Measurements from ENCODE around the gene AGAP3. TPM values are rescaled to one million over a fixed set of nuclear protein-coding genes. Genes with fewer than 3 reads are reported as not detected.

The AGAP3 gene
- total RNA-seq, 2 experiments from 2014 or later = 16.7 to 17.7 TPM

DNA sequence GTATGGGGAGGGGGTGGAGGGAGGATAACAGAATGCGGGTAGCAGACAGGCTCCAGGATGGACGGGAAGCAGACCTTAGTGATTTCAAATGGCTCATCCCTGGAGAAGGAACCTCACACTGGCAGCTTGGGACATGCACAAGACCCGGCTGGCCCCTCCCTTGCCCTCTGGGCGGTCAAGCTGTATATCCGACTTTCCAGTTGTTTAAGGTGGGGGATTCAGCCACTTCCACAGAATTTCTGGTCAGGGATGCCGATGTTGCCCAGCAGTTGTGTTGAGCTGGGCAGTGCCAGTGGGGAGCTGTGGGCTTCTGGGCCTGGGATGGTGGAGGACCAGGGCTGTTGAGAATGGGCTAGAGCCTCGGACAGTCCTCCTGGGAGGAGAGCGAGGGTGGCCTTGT is 42.4 kb downstream of the AGAP3 start:
- DNase-seq = no peak
- Mint-ChIP-seq H3K36me3 (ENCODE audit: low read depth) (peaks cover 6% of the 10 kb centered on the region), H3K4me1 (ENCODE audit: low read depth) (peaks cover 4% of the 10 kb centered on the region), H3K4me3 (no peak overlapping the region), H3K27ac (no peak overlapping the region), H3K27me3 (ENCODE audit: low read depth) (no peaks in the 10 kb centered on the region), H3K9me3 (no peaks in the 10 kb centered on the region)
- CTCF ChIA-PET = no interaction called here
- intact Hi-C loops (cut with micrococcal nuclease) = no loop called here

DNA sequence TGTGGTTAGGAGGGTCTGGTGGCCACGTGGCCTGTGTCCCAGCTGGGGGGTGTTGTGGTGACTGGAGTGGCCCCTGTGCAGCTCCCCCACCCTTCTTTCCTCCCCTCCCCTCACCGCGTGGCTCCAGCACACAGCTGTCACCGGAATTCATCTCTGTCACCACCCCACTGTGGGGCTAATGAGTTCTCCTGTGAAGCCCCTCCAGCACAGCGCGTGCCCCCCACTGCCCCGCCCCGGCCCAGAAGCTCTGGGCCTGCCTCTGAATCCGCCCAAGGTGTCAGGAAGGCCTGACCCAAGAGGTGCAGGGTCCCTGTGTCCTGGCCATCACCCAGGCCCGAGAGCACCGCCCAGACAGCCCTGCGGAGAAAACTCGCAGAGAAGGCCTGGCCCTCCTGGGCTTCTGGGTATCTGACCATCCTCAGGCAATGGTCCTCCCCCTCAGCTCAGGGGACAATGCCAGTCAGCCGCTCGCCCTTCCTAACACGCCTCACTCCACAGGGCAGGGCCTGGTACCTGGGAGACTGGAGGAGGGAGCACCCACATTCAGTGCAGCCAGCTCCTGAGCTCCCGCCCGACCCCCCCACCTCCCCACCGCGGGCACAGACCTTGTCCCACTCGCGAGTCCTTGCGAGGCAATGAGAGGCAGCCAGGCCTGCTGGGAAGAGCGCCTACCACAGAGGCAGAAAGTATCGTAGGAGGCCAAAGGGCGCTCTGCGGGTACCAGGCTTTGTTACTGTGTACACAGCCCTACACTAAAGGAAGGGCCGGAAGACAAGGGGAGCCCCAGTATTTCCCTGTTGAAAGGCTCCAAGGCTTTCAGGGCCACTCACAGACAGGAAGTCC is 43.1 kb downstream of the AGAP3 start:
- Mint-ChIP-seq H3K4me1 (ENCODE audit: low read depth) (no peaks in the 10 kb centered on the region), H3K27me3 (ENCODE audit: low read depth) (no peaks in the 10 kb centered on the region), H3K9me3 (no peaks in the 10 kb centered on the region), H3K36me3 (ENCODE audit: low read depth) (peaks cover 2% of the 10 kb centered on the region), H3K4me3 (no peak overlapping the region), H3K27ac (no peak overlapping the region)
- intact Hi-C loops (cut with micrococcal nuclease) = no loop called here
- no peak for DNase-seq
- CTCF ChIA-PET = no interaction called here

DNA sequence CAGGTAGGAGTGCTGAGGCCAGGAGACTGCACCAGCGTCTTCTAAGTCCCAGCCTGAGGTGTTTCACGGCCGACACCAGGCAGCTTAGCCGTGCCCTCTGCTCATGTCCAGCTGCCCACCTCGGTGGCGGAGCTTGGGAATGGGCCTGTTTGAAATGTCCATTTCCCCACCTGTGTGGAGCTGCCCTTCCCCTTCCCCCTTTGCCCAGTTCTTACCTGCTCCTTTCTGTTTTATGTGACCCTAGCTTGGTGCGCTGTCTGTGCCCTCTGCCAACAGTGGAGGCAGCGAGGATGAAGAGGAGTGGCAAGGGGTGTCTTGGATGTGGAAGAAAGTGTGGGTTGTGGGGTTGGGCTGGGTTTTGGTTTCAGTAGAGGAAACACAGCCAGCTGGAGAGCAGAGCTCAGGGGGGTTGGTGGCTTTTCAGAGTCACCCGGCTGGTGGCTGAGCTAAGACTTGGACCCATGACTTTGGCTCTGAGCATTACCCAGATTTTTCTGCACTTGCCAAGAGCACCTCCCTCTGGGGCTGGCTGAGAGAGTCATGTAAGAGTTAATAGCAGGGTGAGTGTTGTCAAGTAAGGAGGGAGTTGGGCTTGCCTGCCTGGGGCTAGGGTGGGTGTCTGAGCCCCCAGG is 43.8 kb downstream of the AGAP3 start:
- no peaks in the 10 kb centered on the region for H3K27me3 Mint-ChIP-seq (ENCODE audit: low read depth)

DNA sequence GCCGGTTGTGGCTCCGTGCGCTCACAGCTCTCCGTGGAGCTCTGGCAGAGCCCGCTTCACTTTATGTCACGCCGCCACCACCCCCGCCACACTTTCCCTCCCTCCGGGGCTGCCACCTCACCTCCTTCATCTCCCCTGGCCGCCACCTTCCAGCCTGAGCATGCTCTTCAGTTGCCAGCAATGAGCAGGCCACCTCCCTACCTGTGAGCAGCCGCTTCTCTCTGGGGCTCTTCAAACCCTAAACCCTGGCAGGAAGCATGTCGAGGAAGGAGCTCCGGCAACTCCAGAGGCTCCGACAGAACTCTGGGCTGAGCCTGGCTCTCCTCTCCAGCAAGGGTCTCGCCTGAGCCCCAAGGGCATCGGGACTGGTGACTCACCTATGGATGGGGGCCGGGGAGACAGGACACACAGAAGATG is 44.5 kb downstream of the AGAP3 start:
- Mint-ChIP-seq H3K4me1 (ENCODE audit: low read depth) (no peaks in the 10 kb centered on the region), H3K9me3 (no peaks in the 10 kb centered on the region), H3K27me3 (ENCODE audit: low read depth) (no peaks in the 10 kb centered on the region), H3K27ac (no peak overlapping the region), H3K36me3 (ENCODE audit: low read depth) (peaks cover 3% of the 10 kb centered on the region), H3K4me3 (no peak overlapping the region)
- CTCF ChIA-PET = interaction anchor here (0.6 to 2.2 kb wide), 2 partner anchors 20 to 232 kb away, joined by 3 to 5 read pairs; no protein-coding TSS in a partner anchor
- intact Hi-C loops (cut with micrococcal nuclease) = no loop called here
- DNase-seq = no peak

More for the DNA sequence above, 43.8 kb downstream of the AGAP3 start:
- no peak overlapping the region for H3K27ac Mint-ChIP-seq
- H3K4me3 Mint-ChIP-seq = no peak overlapping the region
- no peak for DNase-seq
- H3K36me3 Mint-ChIP-seq (ENCODE audit: low read depth) = peaks cover 3% of the 10 kb centered on the region
- CTCF ChIA-PET = interaction anchor here (0.6 to 2.2 kb wide), 2 partner anchors 20 to 232 kb away, joined by 3 to 5 read pairs; no protein-coding TSS in a partner anchor
- H3K9me3 Mint-ChIP-seq = no peaks in the 10 kb centered on the region
- intact Hi-C loops (cut with micrococcal nuclease) = no loop called here
- H3K4me1 Mint-ChIP-seq (ENCODE audit: low read depth) = no peaks in the 10 kb centered on the region

DNA sequence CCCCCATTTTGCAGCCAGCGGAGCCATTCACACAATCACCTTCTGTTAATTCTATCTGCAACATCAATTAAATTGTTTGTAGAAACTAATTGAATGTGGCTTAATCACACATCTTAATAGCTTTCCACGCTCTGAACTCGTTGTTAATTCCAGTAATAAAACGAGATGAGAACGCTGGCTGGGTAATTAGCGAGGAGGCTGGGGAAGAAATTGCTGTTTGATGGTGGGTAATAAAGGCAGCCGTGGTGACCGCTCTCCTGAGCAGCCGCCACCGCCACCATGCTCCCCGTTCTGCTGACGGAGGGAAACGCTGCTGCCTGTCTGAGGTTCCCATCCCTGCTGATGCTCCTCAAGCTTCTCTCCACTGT is 44.9 kb downstream of the AGAP3 start:
- H3K4me1 Mint-ChIP-seq (ENCODE audit: low read depth) = no peaks in the 10 kb centered on the region
- no peaks in the 10 kb centered on the region for H3K27me3 Mint-ChIP-seq (ENCODE audit: low read depth)
- intact Hi-C loops (cut with micrococcal nuclease) = no loop called here
- H3K9me3 Mint-ChIP-seq = no peaks in the 10 kb centered on the region
- CTCF ChIA-PET = interaction anchor here (2.2 kb wide), 1 partner anchor 21 kb away, joined by 5 read pairs; no protein-coding TSS in a partner anchor
- peaks cover 3% of the 10 kb centered on the region for H3K36me3 Mint-ChIP-seq (ENCODE audit: low read depth)
- no peak overlapping the region for H3K27ac Mint-ChIP-seq
- DNase-seq = no peak
- no peak overlapping the region for H3K4me3 Mint-ChIP-seq

DNA sequence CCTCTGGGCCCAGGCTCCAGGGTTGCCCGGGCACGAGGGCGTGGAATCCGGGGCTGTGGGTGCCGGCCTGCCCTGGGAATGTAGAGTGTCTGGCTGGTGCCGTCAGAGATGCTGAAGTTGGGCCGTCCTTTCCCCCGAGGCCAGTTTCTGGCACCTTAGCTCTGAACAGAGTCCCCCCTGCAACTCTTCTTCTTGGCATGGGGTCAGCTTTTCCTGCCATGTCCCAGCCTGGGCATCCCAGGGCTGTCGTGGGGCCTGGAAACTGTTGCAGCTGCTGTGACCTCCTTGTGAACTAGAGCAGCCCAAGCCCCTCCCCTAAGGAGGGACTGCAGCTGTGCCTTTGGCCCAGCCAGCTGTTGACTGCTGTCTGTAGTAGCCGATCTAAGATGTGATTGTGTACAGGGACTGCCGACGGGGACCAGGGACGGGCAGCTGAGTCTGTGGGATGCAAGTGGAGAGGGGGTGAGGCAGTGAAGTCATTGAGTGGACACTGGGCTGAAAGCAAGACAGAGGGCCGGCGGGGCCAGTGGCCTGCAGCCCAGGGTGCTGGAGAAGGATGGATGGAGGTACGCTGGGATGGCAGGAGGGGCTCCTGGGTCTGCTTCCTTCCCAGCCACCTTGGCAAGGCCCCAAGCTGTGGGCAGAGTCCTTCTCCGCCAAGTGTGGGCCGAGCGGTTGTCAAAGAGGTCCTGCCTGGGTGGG is 45.5 kb downstream of the AGAP3 start:
- Mint-ChIP-seq H3K27me3 (ENCODE audit: low read depth) (no peaks in the 10 kb centered on the region), H3K36me3 (ENCODE audit: low read depth) (peaks cover 3% of the 10 kb centered on the region), H3K4me1 (ENCODE audit: low read depth) (no peaks in the 10 kb centered on the region), H3K27ac (no peak overlapping the region), H3K4me3 (no peak overlapping the region), H3K9me3 (no peaks in the 10 kb centered on the region)
- DNase-seq = no peak
- CTCF ChIA-PET = interaction anchor here (2.2 kb wide), 1 partner anchor 21 kb away, joined by 5 read pairs; no protein-coding TSS in a partner anchor
- intact Hi-C loops (cut with micrococcal nuclease) = no loop called here

DNA sequence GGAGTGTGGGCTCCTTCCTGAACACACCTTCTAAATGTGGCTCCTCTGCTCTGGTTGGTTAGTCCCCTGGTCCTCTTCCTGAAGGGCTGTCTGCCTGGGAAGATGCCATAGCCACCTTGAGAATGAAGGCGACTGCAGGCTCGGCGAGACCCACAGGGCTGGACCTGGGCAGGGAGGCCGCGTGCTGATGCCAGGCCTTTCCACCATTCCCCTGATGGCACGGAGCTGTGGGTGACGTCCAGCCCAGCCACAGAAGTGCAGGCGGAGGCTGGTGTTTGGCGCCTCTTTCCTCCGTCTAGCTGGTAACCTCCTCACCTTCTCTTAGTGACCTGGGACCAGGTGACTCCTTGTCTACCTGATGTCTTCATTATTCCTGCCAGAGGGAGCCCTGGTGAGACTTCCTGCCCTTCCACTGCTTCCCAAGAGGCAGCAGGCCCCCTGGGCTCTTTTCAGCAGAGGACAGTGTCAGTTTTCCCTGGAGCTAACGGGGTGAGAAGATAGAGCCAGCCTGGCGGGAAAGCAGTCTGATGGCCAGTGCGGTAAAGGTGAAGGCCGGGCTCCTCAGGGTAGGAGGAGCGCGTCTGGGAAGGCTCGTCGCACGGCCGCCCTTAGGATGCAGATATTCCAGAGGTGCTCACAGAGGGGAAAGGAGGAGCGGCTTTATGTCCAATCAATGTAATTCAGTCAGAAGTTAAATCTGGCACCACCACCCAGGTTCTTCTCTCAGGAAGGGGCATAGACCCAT is 46.4 kb downstream of the AGAP3 start:
- H3K4me3 Mint-ChIP-seq = no peak overlapping the region
- no peak for DNase-seq
- CTCF ChIA-PET = interaction anchor here (2.2 kb wide), 1 partner anchor 22 kb away, joined by 5 read pairs; no protein-coding TSS in a partner anchor
- H3K4me1 Mint-ChIP-seq (ENCODE audit: low read depth) = no peaks in the 10 kb centered on the region
- no peaks in the 10 kb centered on the region for H3K27me3 Mint-ChIP-seq (ENCODE audit: low read depth)
- intact Hi-C loops (cut with micrococcal nuclease) = no loop called here
- no peaks in the 10 kb centered on the region for H3K9me3 Mint-ChIP-seq
- H3K27ac Mint-ChIP-seq = no peak overlapping the region
- peaks cover 3% of the 10 kb centered on the region for H3K36me3 Mint-ChIP-seq (ENCODE audit: low read depth)

DNA sequence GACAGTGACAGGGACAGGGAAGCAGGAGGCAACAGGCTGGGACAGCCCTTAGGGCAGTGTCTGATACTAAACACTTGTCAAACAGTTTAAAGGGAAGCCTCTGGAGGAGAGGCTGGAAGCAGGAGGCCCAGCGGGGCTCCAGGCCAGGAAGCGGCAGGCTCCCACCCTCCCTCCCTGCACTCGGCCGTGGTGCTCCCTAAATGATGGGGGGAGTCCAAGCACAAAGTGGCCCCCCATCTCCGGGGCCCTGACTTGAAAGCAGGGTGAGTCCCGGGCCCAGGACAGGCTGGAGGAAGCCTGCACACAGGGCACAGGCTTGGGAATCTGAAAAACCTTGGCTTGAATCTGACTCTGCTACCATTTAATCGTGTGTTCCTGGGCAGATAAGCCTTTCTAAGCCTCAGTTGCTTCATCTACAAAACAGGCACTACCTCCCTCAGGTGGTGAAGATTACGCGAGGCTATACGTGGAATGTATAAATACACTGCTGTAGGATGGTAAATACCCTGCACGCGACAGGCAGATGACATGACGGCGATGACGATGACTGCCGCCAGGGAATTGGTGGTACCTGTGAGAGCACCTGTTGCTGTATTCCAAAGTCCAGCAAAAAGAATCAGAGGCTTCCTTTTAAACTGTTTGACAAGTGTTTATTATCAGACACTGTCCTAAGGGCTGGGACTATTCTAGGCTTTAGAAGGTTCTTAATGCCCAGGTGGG is 47.2 kb downstream of the AGAP3 start:
- no peak overlapping the region for H3K4me3 Mint-ChIP-seq
- H3K27me3 Mint-ChIP-seq (ENCODE audit: low read depth) = no peaks in the 10 kb centered on the region
- H3K36me3 Mint-ChIP-seq (ENCODE audit: low read depth) = peaks cover 3% of the 10 kb centered on the region
- intact Hi-C loops (cut with micrococcal nuclease) = no loop called here
- H3K4me1 Mint-ChIP-seq (ENCODE audit: low read depth) = no peaks in the 10 kb centered on the region
- H3K27ac Mint-ChIP-seq = no peak overlapping the region
- no peaks in the 10 kb centered on the region for H3K9me3 Mint-ChIP-seq
- no peak for DNase-seq
- CTCF ChIA-PET = no interaction called here

DNA sequence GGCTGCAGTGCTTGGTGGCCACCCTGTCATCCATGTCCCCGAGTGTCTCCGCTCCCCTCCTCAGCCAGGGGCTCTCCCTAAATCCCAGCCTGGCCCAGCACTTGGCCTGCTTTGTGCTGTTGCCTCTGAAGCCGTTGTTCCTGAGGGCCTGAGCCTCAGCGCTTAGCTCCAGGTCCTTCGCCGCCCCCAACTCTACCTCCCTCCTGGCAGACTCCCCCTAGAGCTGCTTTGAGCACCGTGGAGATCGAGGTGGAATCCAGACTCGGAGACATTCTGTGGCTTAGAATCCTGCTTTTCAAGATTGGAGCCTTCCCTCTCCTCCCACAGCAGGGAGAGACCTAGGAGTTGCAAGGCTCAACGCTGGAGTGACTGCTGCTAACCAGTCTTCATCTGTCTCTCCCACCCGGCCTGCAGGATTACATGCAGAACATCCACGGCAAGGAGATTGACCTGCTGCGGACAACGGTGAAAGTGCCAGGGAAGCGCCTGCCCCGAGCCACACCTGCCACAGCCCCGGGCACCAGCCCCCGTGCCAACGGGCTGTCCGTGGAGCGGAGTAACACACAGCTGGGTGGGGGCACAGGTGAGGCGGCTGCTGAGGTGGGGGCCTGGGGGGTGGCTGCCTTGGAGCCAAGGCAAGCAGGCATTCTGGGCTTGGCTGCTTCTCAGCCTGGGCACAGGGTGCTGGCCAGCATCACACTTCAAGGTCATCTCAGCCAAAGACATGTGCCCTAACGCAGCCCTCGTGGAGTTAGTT is 47.9 kb downstream of the AGAP3 start:
- DNase-seq = no peak
- Mint-ChIP-seq H3K27me3 (ENCODE audit: low read depth) (no peaks in the 10 kb centered on the region), H3K36me3 (ENCODE audit: low read depth) (peaks cover 3% of the 10 kb centered on the region), H3K4me3 (no peak overlapping the region), H3K9me3 (no peaks in the 10 kb centered on the region), H3K27ac (no peak overlapping the region), H3K4me1 (ENCODE audit: low read depth) (no peaks in the 10 kb centered on the region)
- intact Hi-C loops (cut with micrococcal nuclease) = no loop called here
- CTCF ChIA-PET = interaction anchor here (0.6 to 1.5 kb wide), 2 partner anchors 32 to 112 kb away, joined by 3 to 4 read pairs; no protein-coding TSS in a partner anchor

DNA sequence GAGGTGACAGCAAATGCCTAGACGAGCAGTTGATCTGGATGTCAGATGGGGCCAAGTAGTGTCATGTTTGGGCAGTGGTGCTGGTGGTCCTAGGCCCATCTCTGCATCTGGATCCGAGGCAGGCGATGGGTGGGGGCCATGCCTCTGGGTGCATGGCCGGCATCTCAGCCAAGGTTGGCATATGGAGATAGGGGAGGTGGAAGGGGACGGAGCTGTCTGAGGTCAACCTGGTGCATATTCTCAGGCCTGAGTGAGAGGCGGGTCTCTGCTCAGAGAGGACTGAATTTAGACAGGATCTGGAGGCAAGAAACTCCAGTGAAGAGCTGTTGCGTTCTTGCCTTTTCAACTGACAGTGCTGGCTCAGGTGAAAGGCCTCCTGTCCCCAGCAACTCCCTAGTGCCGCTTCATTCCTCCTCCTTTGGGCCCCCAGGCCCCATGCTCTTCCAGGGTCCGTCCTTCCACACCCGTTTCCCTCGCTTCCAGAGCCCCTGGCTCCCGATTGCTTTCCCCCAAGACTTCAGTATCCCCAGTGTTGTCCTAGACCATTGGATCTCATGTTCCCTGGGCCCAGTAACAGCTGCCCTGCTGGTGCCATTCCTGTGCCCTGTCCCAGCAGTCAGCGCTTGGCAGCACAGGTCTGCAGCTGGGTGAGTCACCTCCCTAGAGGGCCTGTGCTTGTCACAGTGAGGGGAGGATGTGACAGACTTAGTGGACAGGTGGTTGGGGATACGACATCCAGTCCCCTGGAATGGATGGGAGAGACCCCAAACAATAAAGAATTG is 48.7 kb downstream of the AGAP3 start:
- Mint-ChIP-seq H3K27me3 (ENCODE audit: low read depth) (no peaks in the 10 kb centered on the region), H3K4me1 (ENCODE audit: low read depth) (no peaks in the 10 kb centered on the region), H3K27ac (no peak overlapping the region), H3K4me3 (no peak overlapping the region), H3K9me3 (no peaks in the 10 kb centered on the region), H3K36me3 (ENCODE audit: low read depth) (peaks cover 3% of the 10 kb centered on the region)
- intact Hi-C loops (cut with micrococcal nuclease) = no loop called here
- CTCF ChIA-PET = interaction anchor here (1.5 kb wide), 1 partner anchor 111 kb away, joined by 3 read pairs; no protein-coding TSS in a partner anchor
- no peak for DNase-seq

Measured in activated naive CD4-positive, alpha-beta T cell treated with anti-CD3 and anti-CD28 coated beads for 36 hours (primary cell).